ENCODE data around the gene TMEM54.

DNA sequence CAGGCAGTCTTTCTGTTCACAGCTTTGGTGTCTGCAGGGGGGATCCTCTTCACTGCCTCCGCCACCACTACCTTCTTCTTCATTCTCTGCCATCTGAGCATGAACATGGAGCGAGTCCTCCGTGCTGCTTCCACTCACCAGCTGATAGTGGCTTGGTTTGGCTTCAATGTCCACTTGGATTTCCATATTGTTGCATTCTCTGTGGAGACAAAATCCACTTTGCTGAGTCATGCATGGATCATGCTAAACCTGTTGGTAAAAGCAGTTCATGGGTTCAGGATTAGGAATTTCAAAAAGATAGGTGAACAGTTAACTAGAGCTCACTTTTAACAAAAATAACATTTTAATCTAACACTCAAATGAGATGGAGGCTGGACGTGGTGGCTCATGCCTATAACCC lies 35.9 kb upstream of the TMEM54 start:
- TF ChIP-seq ZNF174 (tag by site-specific recombination; IDR thresholded peaks at IDR 0.05) (no peak), ZNF114 (tag by site-specific recombination; IDR thresholded peaks at IDR 0.05) (no peak), ZNF121 (tag by site-specific recombination; IDR thresholded peaks at IDR 0.05) (no peak), SCRT2 (tag by site-specific recombination; IDR thresholded peaks at IDR 0.05) (no peak), ZNF24 (tag by site-specific recombination; IDR thresholded peaks at IDR 0.05) (no peak), ZNF776 (tag by site-specific recombination; IDR thresholded peaks at IDR 0.05; ENCODE audit: borderline replicate concordance) (no peak), ZNF335 (tag by site-specific recombination; conservative IDR thresholded peaks at IDR 0.05) (no peak), ZNF670 (tag by site-specific recombination; IDR thresholded peaks at IDR 0.05; ENCODE audit: low read depth) (no peak), YY1 (tag by site-specific recombination; IDR thresholded peaks at IDR 0.05) (no peak), ZNF558 (tag by site-specific recombination; IDR thresholded peaks at IDR 0.05) (no peak)
- TF ChIP-seq, protein P1, sequence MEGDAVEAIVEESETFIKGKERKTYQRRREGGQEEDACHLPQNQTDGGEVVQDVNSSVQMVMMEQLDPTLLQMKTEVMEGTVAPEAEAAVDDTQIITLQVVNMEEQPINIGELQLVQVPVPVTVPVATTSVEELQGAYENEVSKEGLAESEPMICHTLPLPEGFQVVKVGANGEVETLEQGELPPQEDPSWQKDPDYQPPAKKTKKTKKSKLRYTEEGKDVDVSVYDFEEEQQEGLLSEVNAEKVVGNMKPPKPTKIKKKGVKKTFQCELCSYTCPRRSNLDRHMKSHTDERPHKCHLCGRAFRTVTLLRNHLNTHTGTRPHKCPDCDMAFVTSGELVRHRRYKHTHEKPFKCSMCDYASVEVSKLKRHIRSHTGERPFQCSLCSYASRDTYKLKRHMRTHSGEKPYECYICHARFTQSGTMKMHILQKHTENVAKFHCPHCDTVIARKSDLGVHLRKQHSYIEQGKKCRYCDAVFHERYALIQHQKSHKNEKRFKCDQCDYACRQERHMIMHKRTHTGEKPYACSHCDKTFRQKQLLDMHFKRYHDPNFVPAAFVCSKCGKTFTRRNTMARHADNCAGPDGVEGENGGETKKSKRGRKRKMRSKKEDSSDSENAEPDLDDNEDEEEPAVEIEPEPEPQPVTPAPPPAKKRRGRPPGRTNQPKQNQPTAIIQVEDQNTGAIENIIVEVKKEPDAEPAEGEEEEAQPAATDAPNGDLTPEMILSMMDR (tag by site-specific recombination; IDR thresholded peaks at IDR 0.05): no peak
- TF ChIP-seq, protein P2, sequence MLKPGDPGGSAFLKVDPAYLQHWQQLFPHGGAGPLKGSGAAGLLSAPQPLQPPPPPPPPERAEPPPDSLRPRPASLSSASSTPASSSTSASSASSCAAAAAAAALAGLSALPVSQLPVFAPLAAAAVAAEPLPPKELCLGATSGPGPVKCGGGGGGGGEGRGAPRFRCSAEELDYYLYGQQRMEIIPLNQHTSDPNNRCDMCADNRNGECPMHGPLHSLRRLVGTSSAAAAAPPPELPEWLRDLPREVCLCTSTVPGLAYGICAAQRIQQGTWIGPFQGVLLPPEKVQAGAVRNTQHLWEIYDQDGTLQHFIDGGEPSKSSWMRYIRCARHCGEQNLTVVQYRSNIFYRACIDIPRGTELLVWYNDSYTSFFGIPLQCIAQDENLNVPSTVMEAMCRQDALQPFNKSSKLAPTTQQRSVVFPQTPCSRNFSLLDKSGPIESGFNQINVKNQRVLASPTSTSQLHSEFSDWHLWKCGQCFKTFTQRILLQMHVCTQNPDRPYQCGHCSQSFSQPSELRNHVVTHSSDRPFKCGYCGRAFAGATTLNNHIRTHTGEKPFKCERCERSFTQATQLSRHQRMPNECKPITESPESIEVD (tag by site-specific recombination; IDR thresholded peaks at IDR 0.05): no peak
- TF ChIP-seq, protein P3, sequence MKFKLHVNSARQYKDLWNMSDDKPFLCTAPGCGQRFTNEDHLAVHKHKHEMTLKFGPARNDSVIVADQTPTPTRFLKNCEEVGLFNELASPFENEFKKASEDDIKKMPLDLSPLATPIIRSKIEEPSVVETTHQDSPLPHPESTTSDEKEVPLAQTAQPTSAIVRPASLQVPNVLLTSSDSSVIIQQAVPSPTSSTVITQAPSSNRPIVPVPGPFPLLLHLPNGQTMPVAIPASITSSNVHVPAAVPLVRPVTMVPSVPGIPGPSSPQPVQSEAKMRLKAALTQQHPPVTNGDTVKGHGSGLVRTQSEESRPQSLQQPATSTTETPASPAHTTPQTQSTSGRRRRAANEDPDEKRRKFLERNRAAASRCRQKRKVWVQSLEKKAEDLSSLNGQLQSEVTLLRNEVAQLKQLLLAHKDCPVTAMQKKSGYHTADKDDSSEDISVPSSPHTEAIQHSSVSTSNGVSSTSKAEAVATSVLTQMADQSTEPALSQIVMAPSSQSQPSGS (tag by site-specific recombination; IDR thresholded peaks at IDR 0.05; ENCODE audit: low read depth): no peak

Measured in HEK293 (cell line).